GM19099 (cell line): ENCODE data around the gene ATP1A3.

Source experiments
- POLR2A ChIP-seq: IDR thresholded peaks from 3 replicates; pipeline ENCODE4 v1.6.1; 2011; ENCODE audit warnings: low read depth; ENCODE audit not compliant: insufficient read length; ENCODE audit errors: extremely low read depth

ATP1A3 gene

GRCh38 chr19:41929536-41930071 is 64.4 kb downstream of the ATP1A3 start:
- TF ChIP-seq POLR2A = no peak

- TF ChIP-seq POLR2A = no peak
Observed at GRCh38 chr19:41928754-41929535, 65.1 kb downstream of the ATP1A3 start.

- TF ChIP-seq POLR2A = no peak
Observed at GRCh38 chr19:41928221-41928683, 65.8 kb downstream of the ATP1A3 start, which contains the start of gene ERFL. Gene ERFL (minus strand): TSS chr19:41928449. CDS start chr19:41912919, 15,530 bp downstream.

GRCh38 chr19:41927497-41928192 is 66.4 kb downstream of the ATP1A3 start:
- no peak for TF ChIP-seq POLR2A

GRCh38 chr19:41926763-41927496 is 67.1 kb downstream of the ATP1A3 start:
- no peak for TF ChIP-seq POLR2A

- no peak for TF ChIP-seq POLR2A
Observed at GRCh38 chr19:41926028-41926762, 67.8 kb downstream of the ATP1A3 start.

- no peak for TF ChIP-seq POLR2A
Observed at GRCh38 chr19:41925208-41926003, 68.6 kb downstream of the ATP1A3 start.

GRCh38 chr19:41924151-41925145 is 69.6 kb downstream of the ATP1A3 start:
- TF ChIP-seq POLR2A = no peak

GRCh38 chr19:41923045-41923788 is 70.8 kb downstream of the ATP1A3 start:
- no peak for TF ChIP-seq POLR2A

GRCh38 chr19:41922585-41922984 is 71.4 kb downstream of the ATP1A3 start:
- TF ChIP-seq POLR2A = no peak

- no peak for TF ChIP-seq POLR2A
Observed at GRCh38 chr19:41921577-41922576, 72.2 kb downstream of the ATP1A3 start.
